HG02973 (cell line): Measurements from ENCODE around the gene GNE.
"Not testable (repeated sequence)": the region's sequence is repeated elsewhere in the genome, so short reads cannot be mapped to it uniquely, and the experiment has no call there.

Experiments used
- ATAC-seq: cut with Tn5 transposase; IDR thresholded peaks from one replicate; pipeline ENCODE4 v1.9.1; 2021; ENCODE audit warnings: moderate library complexity; ENCODE audit not compliant: unreplicated experiment

The GNE gene

GRCh38 chr9:36208521-36209253 lies 49.6 kb downstream of the GNE start:
- ATAC-seq, result no peak

GRCh38 chr9:36207546-36208012 lies 50.7 kb downstream of the GNE start:
- ATAC-seq, result no peak

GRCh38 chr9:36207016-36207415 lies 51.2 kb downstream of the GNE start:
- no peak for ATAC-seq

GRCh38 chr9:36204906-36205547 lies 53.2 kb downstream of the GNE start:
- ATAC-seq, result no peak

GRCh38 chr9:36194326-36195000 lies 63.8 kb downstream of the GNE start:
- ATAC-seq, result no peak

GRCh38 chr9:36193023-36193422 lies 65.2 kb downstream of the GNE start:
- no peak for ATAC-seq

- no peak for ATAC-seq
These were observed 66.1 kb downstream of the GNE start for GRCh38 chr9:36192196-36192595.

- ATAC-seq, result no peak
These were observed 66.6 kb downstream of the GNE start for GRCh38 chr9:36191686-36192085.

GRCh38 chr9:36191290-36191645 lies 67.0 kb downstream of the GNE start:
- ATAC-seq, result no peak

GRCh38 chr9:36190388-36191289 lies 67.6 kb downstream of the GNE start, which contains the start of gene CLTA:
TSS of gene CLTA (plus strand) at chr9:36190921. CDS start at chr9:36191057, 136 bp downstream.
- peak; percentile 95 for ATAC-seq

GRCh38 chr9:36189976-36190375 lies 68.3 kb downstream of the GNE start:
- no peak for ATAC-seq

- no peak for ATAC-seq
These were observed 70.0 kb downstream of the GNE start for GRCh38 chr9:36188212-36188611.

GRCh38 chr9:36187414-36187813 lies 70.8 kb downstream of the GNE start:
- no peak for ATAC-seq

GRCh38 chr9:36180243-36180642 lies 78.0 kb downstream of the GNE start:
- not testable (repeated sequence) for ATAC-seq

GRCh38 chr9:36177571-36177970 lies 80.7 kb downstream of the GNE start:
- ATAC-seq, result no peak

GRCh38 chr9:36176496-36176895 lies 81.8 kb downstream of the GNE start:
- ATAC-seq, result not testable (repeated sequence)

GRCh38 chr9:36175209-36175608 lies 83.0 kb downstream of the GNE start:
- ATAC-seq, result not testable (repeated sequence)

- ATAC-seq, result no peak
These were observed 83.5 kb downstream of the GNE start for GRCh38 chr9:36174731-36175130.

GRCh38 chr9:36174271-36174670 lies 84.0 kb downstream of the GNE start:
- ATAC-seq, result no peak

GRCh38 chr9:36173861-36174260 lies 84.4 kb downstream of the GNE start:
- no peak for ATAC-seq

- ATAC-seq, result no peak
These were observed 87.7 kb downstream of the GNE start for GRCh38 chr9:36170531-36170930.
